ES-I3 (cell line): ENCODE results near the gene TCP1.
A peak's percentile ranks its signal among the peaks of the same experiment; 100 is the strongest.

Experiments used
- H3K36me3 ChIP-seq: 2 replicates; pipeline ENCODE4 v1.6.1; 2013; ENCODE audit warnings: mild to moderate bottlenecking, low read length, control low read depth, moderate library complexity; ENCODE audit not compliant: insufficient read depth
- H3K4me1 ChIP-seq: 2 replicates; pipeline ENCODE4 v1.6.1; 2013; ENCODE audit warnings: mild to moderate bottlenecking, control low read depth, low read length; ENCODE audit not compliant: insufficient read depth
- H3K9ac ChIP-seq: 2 replicates; pipeline ENCODE4 v1.6.1; 2013; ENCODE audit warnings: low read depth, mild to moderate bottlenecking, low read length, moderate library complexity
- H3K9me3 ChIP-seq: 2 replicates; pipeline ENCODE4 v1.6.1; 2013; ENCODE audit warnings: mild to moderate bottlenecking, low read length, moderate library complexity; ENCODE audit not compliant: control insufficient read depth, insufficient read depth

Gene TCP1

DNA sequence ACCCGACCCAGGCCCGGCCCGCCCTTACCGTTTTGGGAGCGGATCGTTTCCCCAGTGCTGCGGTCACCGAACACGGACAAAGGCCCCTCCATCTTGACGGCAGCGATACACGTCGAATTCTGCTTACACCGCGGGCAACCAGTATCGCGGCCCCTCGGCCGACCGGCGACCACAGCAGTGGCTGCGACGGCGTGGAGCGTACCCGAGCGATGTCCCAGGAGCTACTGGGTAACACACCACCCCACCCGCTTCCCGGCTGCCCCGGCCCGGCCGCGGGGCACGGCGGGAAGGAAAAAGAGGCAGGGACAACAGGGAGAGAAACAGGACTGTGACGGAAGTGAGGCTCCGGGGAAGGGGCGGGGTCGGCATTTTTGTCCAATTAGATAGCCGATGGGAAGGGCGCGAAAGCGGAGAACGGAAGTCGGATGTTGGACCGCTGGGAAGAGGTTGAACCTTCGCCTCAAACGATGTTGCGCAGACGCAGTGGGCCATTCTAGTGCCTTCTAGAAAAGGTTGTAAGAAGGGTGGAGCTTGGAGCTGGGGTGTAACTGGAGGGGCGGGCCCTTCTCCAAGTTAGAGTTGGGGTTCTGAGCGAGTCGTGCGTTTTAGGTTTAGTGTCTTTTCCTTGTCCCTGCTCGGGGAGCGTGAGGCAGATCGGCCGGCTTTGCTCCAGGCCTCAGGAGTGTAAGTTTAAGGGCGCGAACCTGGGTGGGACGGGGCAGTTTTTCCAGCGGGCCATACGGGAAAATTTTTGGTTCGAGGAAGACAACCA lies at the start of gene TCP1:
TSS of gene TCP1 (minus strand) at position 226 of the 772 bp plus-strand sequence. CDS start at position 92, 134 bp downstream.
- Histone ChIP-seq H3K4me1 (peaks cover 5% of the 10 kb centered on the region; the same call in 1 of the 2 replicates), H3K9me3 (no peaks in the 10 kb centered on the region), H3K9ac (peak within 1 kb of the TSS; percentile 91), H3K36me3 (peaks cover 33% of the 10 kb centered on the region)

DNA sequence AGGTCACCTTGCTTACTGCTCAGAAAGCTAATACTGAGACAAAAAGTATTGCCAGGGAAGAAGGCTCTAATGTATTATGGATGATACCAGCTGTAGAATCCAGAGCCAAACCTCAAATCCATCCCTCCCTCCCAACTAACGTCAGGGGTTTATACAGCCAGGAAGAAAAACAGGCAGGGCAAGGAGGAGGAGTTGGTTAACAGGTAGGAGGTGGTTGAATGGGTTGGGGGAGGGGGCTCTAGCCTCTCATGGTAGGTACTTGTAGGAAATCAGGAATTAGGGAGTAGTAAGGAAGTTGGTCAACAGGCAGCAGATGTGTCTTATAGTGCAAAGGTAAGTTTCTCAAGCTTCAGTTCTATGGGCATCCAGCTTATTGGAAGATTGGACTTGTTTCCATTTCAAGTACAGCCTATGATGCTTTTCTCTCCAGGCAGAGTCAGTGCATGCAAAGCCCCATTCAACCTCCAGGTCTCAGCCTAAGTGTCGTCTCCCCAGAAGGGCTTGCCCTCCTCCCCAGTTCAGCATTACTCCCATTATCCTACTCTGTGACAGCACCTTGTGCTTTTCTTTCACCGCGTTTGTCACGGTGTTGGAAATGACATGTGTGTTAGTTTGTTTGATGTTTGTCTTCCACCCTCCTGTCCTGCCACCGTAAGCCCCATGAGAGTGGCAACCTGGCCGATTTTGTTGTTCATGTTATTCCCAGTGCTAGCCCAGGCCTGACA lies 48.8 kb upstream of the TCP1 start:
- H3K4me1 ChIP-seq, result 0 out of 2 replicates have a peak, but pooled peaks cover 8% of the 10 kb centered on the region
- H3K9ac ChIP-seq, result no peak overlapping the region
- no peaks in the 10 kb centered on the region for H3K36me3 ChIP-seq
- no peaks in the 10 kb centered on the region for H3K9me3 ChIP-seq

DNA sequence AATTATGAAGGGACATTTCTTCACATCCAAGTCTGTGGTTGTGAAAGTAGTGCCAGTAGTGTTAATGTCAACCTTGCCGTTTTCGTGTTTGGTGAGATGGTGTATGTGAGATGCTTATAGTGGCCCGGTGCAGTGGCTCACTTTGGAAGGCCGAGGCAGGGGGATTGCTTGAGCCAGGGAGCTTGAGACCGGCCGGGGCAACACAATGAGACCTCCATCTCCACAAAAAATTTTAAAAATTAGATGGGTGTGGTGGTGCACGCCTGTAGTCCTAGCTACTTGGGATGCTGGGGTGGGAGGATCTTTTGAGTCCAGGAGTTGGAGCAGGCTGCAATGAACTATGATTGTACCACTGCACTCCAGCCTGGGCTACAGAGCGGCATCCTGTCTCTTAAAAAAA lies 48.1 kb upstream of the TCP1 start:
- no peaks in the 10 kb centered on the region for H3K9me3 ChIP-seq
- H3K36me3 ChIP-seq, result no peaks in the 10 kb centered on the region
- no peak overlapping the region for H3K9ac ChIP-seq
- H3K4me1 ChIP-seq, result 0 out of 2 replicates have a peak, but pooled peaks cover 8% of the 10 kb centered on the region

DNA sequence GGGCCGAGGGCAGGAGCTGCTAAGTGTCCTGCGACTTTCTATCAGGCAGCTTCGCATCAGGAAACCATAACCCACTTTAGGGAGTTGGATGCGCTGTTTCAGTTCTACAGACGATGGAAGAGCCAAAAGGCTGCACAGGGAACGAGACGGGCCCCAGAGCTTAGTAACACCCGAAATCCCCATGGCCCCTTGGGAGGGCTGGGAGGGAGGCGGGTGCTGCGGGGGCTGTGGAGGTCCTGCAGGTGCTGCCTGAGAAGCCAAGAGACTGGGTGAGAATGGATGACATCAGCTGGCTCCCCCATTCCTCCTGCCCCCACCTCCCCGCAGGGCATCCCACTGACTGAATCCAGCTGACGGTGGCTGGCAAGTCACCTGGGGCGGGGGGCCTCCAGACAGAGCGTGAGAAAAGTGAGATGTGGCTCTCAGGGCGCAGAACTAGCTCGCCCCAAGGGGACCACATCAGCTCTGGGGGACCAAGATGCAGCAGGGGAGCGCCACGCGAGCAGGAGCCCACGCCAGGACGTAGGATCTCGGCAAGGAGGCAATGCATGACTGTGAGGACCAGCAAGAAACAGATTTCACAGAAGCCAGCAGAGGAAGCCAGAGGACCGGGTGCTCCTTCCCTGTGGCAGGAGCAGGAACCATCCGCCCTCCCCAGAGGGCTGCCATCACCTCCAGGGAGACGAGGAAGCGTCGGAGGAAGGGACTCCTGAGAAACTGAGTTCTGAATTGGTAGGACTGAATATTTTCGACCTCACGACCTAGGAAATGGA lies 47.5 kb upstream of the TCP1 start:
- H3K36me3 ChIP-seq, result no peaks in the 10 kb centered on the region
- no peak overlapping the region for H3K9ac ChIP-seq
- no peaks in the 10 kb centered on the region for H3K9me3 ChIP-seq
- H3K4me1 ChIP-seq, result 0 out of 2 replicates have a peak, but pooled peaks cover 8% of the 10 kb centered on the region

DNA sequence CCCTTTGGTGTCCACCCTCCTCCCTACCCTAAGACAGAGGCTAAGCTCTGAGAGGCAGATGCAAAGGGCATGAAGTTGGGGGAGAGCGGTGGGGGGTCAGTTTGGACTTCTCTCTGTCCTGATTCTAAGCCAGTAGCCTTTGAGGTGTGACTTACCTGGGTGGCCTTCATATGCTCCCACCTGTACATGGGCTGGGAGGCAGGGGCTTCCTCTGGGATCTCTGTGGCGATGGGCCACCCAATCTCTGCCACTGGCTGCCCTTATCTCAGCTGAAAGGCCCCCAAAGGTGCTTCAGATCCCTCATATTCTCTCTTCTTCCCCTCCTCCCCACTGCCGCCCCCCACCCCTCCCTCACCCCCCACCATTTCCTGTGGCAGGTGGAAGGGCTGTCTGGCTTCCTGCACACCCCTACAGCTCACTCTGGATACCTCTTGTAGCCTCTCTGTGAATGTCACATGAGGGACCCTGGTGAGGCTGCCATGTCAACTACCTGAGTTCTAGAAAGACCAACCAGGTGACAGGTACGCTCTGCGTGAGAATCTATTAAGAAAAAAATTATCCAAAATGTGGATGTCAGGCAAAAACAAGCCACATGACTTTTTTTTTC lies 44.7 kb upstream of the TCP1 start:
- H3K9ac ChIP-seq, result no peak overlapping the region
- H3K4me1 ChIP-seq, result peaks cover 14% of the 10 kb centered on the region; the same call in 1 of the 2 replicates
- H3K9me3 ChIP-seq, result no peaks in the 10 kb centered on the region
- H3K36me3 ChIP-seq, result no peaks in the 10 kb centered on the region

DNA sequence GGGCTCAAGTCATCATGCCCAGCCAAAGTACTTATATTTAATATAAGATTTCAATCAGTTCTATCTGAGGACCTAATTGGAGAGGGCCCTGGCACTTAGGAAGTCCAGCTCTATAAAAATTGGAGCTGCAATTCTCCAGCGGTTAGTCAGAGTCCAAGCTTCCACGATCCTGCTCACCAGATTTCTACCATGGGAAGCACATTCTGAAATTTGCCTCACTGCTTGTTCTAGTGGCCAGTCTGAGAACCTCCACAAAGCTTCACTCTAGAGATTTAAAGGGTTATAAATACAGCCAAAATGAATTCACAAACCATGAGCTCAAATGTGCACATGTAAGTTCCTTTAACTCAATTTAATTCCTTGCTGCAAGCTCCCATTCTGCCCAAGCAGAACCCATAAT lies 44.2 kb upstream of the TCP1 start:
- no peaks in the 10 kb centered on the region for H3K36me3 ChIP-seq
- H3K9me3 ChIP-seq, result no peaks in the 10 kb centered on the region
- no peak overlapping the region for H3K9ac ChIP-seq
- H3K4me1 ChIP-seq, result peaks cover 14% of the 10 kb centered on the region; the same call in 1 of the 2 replicates

DNA sequence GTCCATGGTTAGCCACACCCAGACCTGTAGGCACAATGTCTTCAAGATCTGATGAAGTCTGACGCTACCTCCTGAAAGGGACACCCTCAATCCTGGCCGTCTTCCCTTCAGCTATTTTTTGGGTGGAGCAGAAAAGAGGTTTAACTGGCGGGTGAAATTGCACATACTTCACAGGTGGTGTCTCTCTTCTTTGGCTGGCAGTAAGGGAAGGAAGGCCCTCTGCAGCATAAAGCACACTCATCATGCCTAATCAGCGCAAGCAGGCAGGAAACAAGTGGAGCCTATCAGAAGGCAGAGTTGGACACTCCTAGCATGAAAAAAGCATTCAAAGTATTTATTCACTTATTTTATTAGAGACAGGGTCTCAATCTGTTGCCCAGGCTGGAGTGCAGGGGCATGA lies 43.5 kb upstream of the TCP1 start:
- no peaks in the 10 kb centered on the region for H3K36me3 ChIP-seq
- peaks cover 14% of the 10 kb centered on the region; the same call in 1 of the 2 replicates for H3K4me1 ChIP-seq
- no peaks in the 10 kb centered on the region for H3K9me3 ChIP-seq
- H3K9ac ChIP-seq, result no peak overlapping the region

DNA sequence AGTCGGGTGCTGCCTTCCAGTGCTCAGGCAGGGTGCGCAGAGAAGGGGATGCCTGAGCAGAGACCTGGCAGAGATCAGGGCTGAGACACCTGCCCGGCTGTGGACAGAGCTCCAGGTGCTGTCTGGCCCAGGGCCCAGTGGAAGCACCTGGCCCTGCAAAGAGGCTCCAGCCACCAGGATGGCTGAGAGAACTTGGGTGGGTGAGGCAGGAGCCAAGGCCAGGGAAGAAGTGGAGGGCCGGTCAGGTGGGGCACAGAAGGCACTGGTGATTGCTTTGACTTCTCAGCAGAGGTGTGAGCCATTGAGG lies 41.9 kb upstream of the TCP1 start:
- Histone ChIP-seq H3K4me1 (peaks cover 14% of the 10 kb centered on the region; the same call in 1 of the 2 replicates), H3K36me3 (no peaks in the 10 kb centered on the region), H3K9ac (no peak overlapping the region), H3K9me3 (no peaks in the 10 kb centered on the region)

DNA sequence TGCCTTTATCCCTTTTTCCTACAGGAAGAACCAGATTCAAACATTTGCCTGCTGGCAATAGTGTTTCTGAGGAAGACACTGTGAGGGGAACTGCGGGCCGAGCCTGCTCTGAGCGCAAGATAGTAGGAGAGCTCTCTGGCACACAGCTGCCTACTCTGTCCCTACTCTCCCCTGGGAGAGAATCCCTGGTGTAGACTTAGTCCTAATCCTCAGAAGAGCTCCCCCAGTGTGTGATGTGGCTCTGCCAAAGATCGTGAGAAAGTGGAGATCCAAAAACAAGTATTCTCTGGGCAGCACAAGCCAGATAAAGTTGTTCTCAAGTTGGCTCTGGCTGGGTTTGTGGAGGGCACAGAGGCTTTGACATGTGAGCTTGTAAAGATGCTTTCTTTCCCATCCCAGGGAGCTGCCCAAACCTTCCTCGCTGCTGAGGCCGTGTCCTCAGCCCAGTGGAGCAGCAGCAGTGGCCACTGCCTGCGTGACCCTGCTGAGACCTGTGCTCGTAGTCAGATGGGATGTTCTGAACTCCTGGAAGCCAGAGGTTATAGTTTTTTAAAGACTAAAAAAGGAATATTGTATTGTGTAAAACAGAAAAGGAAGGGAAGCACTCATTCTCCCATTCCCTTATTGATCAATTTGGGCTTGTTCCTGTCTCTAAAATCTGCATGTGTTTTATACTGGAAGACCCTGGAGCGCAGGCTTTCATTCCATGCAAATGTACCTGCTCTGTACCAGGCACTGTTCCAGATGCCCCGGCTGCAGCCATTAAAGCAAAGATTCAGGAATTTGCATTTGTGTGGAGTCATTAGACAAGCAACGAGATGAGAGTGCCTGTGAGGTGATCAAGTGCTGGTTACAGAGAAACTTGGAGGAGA lies 41.3 kb upstream of the TCP1 start:
- Histone ChIP-seq H3K9me3 (no peaks in the 10 kb centered on the region), H3K9ac (no peak overlapping the region), H3K36me3 (no peaks in the 10 kb centered on the region), H3K4me1 (peaks cover 14% of the 10 kb centered on the region; the same call in 1 of the 2 replicates)

DNA sequence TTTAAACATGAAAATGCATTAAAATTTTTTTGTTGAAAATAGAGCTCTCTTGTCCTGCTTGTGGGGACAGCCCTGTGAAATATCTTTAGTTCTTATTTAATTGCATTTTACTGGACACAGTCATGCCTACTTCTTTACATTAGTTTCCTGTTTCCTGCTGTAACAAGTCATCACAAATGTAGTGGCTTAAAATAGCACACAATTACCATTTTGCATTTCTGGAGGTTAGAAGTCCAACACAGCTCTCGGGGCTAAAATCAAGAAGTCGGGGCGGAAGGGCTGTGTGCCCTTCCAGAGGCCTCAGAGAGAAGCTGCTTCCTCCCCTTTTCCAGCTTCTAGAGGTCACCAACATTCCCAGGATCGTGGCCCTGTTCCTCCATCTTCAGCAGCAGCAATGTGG lies 40.1 kb upstream of the TCP1 start:
- no peaks in the 10 kb centered on the region for H3K36me3 ChIP-seq
- peaks cover 6% of the 10 kb centered on the region; the same call in 1 of the 2 replicates for H3K4me1 ChIP-seq
- H3K9ac ChIP-seq, result no peak overlapping the region
- H3K9me3 ChIP-seq, result no peaks in the 10 kb centered on the region

DNA sequence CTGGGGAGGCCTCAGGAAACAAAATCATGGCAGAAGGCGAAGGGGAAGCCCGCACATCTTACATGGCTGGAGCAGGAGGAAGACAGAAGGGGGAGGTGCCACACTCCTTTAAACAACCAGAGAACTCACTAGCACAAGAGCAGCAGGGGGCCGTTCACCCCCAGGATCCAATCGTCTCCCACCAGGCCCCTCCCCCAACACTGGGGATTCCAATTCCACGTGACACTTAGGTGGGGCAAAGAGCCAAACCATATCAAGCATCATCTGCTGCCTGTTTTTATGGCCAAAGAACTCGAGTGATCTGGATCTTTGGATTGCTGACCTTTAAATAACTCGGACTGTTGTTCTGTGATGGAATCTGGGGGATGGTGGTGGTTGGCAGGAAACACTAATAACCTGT lies 38.7 kb upstream of the TCP1 start:
- Histone ChIP-seq H3K36me3 (no peaks in the 10 kb centered on the region), H3K9ac (no peak overlapping the region), H3K4me1 (peaks cover 6% of the 10 kb centered on the region; the same call in 1 of the 2 replicates), H3K9me3 (no peaks in the 10 kb centered on the region)

DNA sequence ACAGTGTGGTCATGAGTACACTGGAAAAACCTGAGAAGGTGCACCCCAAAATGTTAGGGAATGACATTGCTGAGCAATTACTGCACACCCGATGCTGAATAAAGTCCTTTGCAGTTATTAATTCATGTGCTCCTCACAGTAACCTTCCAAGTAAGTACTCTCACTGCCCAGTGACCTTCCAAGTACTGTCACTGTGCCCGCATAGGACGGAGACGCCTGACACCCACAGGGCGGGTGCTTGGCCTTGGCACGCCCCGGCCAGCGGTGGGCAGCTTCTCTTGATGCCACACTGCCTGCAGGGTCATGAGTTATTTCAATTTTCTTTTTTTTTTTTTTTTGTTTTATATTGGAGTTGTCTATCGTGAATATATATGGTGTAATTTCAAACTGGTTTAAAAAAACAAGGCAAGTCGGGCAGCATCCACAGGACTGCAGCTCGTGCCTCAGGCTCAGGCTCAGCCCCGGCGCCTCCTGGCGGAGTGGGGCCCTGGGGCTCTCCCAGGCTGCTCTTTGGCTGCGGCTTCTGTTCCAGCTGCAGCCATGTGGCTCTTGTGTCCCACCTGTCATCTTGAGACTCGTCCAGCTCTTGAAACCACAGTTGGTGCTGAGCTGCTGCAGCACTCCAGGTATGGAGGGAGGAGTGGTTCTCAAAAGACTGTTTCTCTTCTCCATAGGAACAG lies 37.7 kb upstream of the TCP1 start:
- Histone ChIP-seq H3K4me1 (peaks cover 6% of the 10 kb centered on the region; the same call in 1 of the 2 replicates), H3K9ac (no peak overlapping the region), H3K9me3 (no peaks in the 10 kb centered on the region), H3K36me3 (no peaks in the 10 kb centered on the region)

DNA sequence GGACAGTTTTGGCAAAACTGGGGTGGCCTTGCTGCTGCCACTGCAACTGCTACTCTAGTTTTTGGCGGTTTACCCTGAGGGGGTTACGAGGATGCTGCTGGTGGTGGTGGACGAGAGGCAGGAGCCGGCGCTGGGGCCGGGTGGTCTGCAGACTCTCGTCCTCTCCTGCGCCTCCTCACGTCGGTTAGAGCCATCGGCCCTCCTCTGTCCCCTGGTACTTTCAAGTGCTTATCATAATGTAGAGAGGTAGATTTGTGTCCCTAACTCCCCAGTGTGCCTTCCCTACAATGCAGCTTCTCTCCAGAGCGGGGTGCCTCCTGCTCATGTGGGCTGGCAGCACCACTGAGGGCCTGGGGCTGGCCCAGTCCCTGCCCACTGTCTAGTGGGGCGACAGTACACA lies 36.6 kb upstream of the TCP1 start:
- Histone ChIP-seq H3K36me3 (no peaks in the 10 kb centered on the region), H3K9me3 (no peaks in the 10 kb centered on the region), H3K9ac (no peak overlapping the region), H3K4me1 (no peaks in the 10 kb centered on the region)
